Right cardiac atrium (tissue), 5 donors: Measurements from ENCODE around the gene CDK19. TPM values are rescaled to one million over a fixed set of nuclear protein-coding genes. Genes with fewer than 3 reads are reported as not detected.
"Not testable (repeated sequence)": the region's sequence is repeated elsewhere in the genome, so short reads cannot be mapped to it uniquely, and the experiment has no call there.

Experiments used
- ATAC-seq, 2 donors: fragments of 200-7000 bp; cut with Tn5 transposase; one replicate each; pipeline versions ENCODE4 v1.8.0 to v1.9.1; 2020; ENCODE audit warnings: moderate library complexity in 2 of 2, mild to moderate bottlenecking in 1 of 2
- DNase-seq, 3 donors: peaks; one replicate each; pipeline ENCODE4 v3.0.0-alpha.2; 2020
- H3K27ac ChIP-seq: one replicate; pipeline ENCODE4 v1.5.1; 2013; ENCODE audit warnings: mild to moderate bottlenecking, low read length, control low read depth, moderate library complexity
- H3K27me3 ChIP-seq: one replicate; pipeline ENCODE4 v1.6.1; 2013; ENCODE audit not compliant: control insufficient read depth, insufficient read depth
- H3K4me1 ChIP-seq: one replicate; pipeline ENCODE4 v1.6.1; 2013; ENCODE audit warnings: low read length; ENCODE audit not compliant: control insufficient read depth, insufficient read depth
- H3K4me3 ChIP-seq: one replicate; pipeline ENCODE4 v1.5.1; 2013; ENCODE audit warnings: low read length, control low read depth
- H3K9me3 ChIP-seq: one replicate; pipeline ENCODE4 v1.6.1; 2013; ENCODE audit warnings: low read length; ENCODE audit not compliant: control insufficient read depth
- WGBS: extraction: QIAGEN DNeasy Blood & Tissue Kit; methylation state at CpG from one replicate; pipeline ENCODE4 v1.1.7; 2013; 5-methylcytosine and 5-hydroxymethylcytosine counted together
- intact Hi-C, 4 donors: fragments of 100-400 bp; cut with DNase I; formaldehyde crosslinking; loops; one replicate each; pipeline versions ENCODE4 v1.11.0 to v1.14.0; 2022 to 2023
- polyA plus RNA-seq: library from polyadenylated mRNA; stranded (reverse); fragments of 200-250 nt; gene quantifications from one replicate; pipeline ENCODE4 v1.2.3, GENCODE V29; 2013
- total RNA-seq, 4 donors: library from RNA; stranded (reverse); fragmentation: NEBNext Ultra II Directional; extraction: Animal tissue kit (Norgen Biotek cat#: 25700); gene quantifications; one replicate each; pipeline ENCODE4 v1.2.1, GENCODE V29; 2021
- donor health status: healthy with polysubstance abuse.
- donor health status: DM: no; HTN: yes; CAD: no.
- donor health status: DM: no; HTN: no; CAD: no.
- donor health status: DM: no; HTN: yes; CAD: no; lungs with severe emphysema.
- donor health status: DM: yes; HTN: yes; CAD: no.

Gene CDK19
- total and polyA plus RNA-seq, 5 donors: 4.8 to 10.8 (median 9.8) TPM

DNA sequence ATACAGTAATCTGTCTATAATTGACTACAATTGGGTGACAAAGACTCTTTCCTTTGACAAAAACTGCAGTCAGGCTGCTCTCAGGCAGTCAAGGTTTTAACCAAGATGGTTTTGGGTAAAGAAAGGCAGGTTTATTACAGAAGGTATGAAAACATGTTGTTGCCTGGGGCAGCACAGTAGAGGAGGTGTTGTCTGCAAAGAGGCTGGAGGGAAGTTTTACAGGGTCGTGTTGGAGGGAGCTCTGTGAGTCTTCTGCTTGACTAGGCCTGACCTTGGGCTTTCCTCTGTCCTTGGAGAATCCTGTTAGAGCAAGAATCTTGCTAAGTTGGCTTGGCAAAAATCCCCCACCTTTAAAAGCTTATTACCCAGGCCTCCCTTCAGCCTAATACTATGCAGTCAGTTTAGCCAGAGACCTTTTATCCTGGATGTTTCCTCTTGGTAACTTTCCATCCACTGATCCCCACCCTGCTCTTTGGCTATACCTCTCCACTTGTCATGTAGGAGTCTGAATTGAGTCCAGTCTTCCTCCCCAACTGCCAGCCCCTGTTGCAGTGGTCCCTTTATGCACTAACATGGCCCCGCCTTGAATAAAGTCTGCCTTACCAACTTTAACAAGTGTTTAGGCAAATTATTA lies 195.9 kb downstream of the CDK19 start:
- DNase-seq (no peak), ATAC-seq (peak in 1 of 2 donors; percentile 55)
- no peaks in the 10 kb centered on the region for H3K27me3 ChIP-seq
- intact Hi-C loops: no loop called here
- H3K4me1 ChIP-seq: peaks cover 5% of the 10 kb centered on the region
- 72% methylated on average over 2 of the region's 2 CpGs for WGBS
- H3K4me3 ChIP-seq: no peak overlapping the region
- no peaks in the 10 kb centered on the region for H3K9me3 ChIP-seq
- H3K27ac ChIP-seq: peak overlapping the region; percentile 7

DNA sequence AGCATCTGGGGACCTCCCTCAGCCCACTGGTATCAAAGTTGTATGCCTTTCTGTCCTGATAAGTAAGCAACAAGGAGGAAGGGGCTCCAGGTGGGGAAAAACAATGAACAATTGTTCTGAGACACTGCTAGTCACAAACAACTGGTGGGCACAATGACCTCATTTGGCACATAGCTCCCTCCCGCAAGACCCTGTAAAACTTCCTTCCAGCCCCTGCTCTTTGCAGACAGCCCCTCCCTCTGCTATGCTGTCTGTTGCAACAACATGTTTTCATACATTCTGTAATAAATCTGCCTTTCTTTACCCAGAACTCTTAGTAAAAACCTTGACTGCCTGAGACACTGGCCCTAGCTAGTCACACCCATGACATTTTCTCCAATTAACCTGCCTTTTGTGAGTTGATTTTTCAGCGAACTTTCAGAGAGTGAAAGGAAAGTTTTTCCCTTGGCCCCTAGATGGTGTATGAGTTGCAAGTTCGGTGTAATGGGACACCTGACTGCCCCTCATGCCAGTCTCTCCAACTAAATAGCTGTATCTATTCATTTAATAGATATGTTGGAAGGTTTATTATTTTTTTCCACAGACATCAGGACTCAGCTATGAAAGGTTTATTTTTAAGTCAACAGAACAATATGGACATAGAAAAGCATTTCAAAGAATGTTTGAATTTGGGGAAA lies 196.5 kb downstream of the CDK19 start:
- intact Hi-C loops: no loop called here
- no peaks in the 10 kb centered on the region for H3K27me3 ChIP-seq
- DNase-seq (no peak), ATAC-seq (no peak)
- no peaks in the 10 kb centered on the region for H3K9me3 ChIP-seq
- H3K4me1 ChIP-seq: peaks cover 5% of the 10 kb centered on the region
- H3K27ac ChIP-seq: no peak overlapping the region
- WGBS: 47% methylated on average over 3 of the region's 3 CpGs
- H3K4me3 ChIP-seq: no peak overlapping the region

DNA sequence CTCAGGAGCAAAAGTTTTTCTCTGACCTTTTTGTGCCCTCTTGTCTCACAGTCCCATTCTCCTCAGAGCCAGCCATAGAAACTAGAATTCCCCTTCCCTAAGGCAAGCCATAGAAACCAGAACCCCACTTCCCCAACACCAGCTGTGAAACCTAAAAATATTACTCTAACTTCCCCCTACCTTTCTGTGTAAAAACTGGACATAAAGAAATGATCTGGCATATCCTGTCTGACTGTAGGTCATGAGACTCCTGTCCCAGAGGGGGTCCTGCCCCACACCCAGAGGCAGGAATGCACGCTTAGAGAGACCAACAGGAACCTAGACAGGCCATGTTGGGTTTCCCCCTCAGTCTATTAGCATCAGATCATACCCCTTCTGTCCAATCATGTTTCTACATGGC lies 198.2 kb downstream of the CDK19 start:
- H3K27me3 ChIP-seq: no peaks in the 10 kb centered on the region
- no peak overlapping the region for H3K4me3 ChIP-seq
- H3K4me1 ChIP-seq: peaks cover 5% of the 10 kb centered on the region
- ATAC-seq (no peak), DNase-seq (no peak)
- intact Hi-C loops: no loop called here
- H3K27ac ChIP-seq: no peak overlapping the region
- no peaks in the 10 kb centered on the region for H3K9me3 ChIP-seq
- WGBS: 87% methylated on average over 1 of the region's 1 CpG

DNA sequence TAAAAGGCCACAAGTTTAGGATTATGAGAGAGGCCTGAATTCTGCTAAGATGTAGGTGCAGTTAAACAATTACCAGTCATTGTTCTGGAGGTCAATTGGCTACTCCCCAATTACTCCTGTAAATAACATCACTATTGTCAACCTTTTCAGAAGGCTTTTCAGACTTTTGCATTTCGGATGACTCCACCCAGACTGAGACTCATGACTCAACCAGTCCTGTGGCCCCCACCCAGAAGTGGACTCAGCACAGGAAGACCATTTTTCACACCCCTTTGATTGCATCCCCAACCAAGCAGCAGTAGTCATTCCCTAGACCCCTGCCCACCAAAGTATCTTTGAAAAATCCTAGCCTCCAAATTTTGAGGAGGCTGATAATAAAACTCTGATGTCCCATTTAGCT lies 199.5 kb downstream of the CDK19 start:
- Histone ChIP-seq H3K4me1 (peaks cover 5% of the 10 kb centered on the region), H3K27ac (no peak overlapping the region), H3K9me3 (no peaks in the 10 kb centered on the region), H3K27me3 (no peaks in the 10 kb centered on the region), H3K4me3 (no peak overlapping the region)
- WGBS: 73% methylated on average over 1 of the region's 1 CpG
- ATAC-seq: peak in 1 of 2 donors; percentile 28
- intact Hi-C loops: no loop called here
- no peak for DNase-seq

DNA sequence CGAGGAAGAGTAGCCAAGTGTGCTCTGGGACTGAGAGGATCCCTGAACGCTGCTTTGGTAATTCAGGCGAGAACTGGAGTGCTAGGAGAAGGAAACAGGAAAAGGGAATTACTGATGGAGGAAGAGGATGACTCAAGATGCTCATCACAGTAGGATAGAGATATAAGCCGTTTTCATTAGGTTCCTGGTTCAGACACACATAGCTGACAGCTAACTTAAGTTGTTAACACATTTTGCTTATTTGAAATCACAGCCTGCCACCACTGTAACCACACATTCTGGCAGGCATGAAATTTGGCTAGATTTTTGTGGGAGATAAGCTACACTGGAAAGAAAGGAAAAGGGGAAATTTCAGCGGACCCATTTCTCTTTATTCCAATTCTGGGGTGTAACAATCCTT lies 200.7 kb downstream of the CDK19 start:
- intact Hi-C loops: no loop called here
- no peak overlapping the region for H3K27ac ChIP-seq
- H3K9me3 ChIP-seq: no peaks in the 10 kb centered on the region
- no peak overlapping the region for H3K4me3 ChIP-seq
- ATAC-seq: no peak
- DNase-seq: no peak
- 67% methylated on average over 5 of the region's 5 CpGs for WGBS
- peaks cover 4% of the 10 kb centered on the region for H3K4me1 ChIP-seq
- no peaks in the 10 kb centered on the region for H3K27me3 ChIP-seq

DNA sequence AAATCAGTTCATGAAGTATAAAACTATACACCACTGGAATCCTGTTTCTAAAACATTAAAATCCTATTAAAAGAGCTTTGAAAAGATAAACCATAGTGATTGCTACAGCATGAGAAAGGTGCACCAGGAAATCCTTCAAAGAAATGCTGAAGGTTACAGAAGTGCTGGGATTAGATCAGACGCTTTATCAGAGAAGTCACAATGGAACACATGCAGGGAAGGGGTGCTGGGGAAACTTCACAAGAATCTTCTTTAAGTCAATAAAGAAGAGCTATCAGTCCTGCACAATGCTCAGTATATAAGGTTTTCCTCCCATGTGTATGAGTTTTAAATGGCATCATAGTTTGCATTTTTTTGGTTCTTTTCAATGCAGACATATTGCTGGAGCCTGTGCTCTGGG lies 201.2 kb downstream of the CDK19 start:
- Histone ChIP-seq H3K4me3 (no peak overlapping the region), H3K4me1 (no peaks in the 10 kb centered on the region), H3K9me3 (no peaks in the 10 kb centered on the region), H3K27ac (no peak overlapping the region), H3K27me3 (no peaks in the 10 kb centered on the region)
- WGBS: 84% methylated on average over 1 of the region's 1 CpG
- intact Hi-C loops: no loop called here
- ATAC-seq: no peak
- no peak for DNase-seq

DNA sequence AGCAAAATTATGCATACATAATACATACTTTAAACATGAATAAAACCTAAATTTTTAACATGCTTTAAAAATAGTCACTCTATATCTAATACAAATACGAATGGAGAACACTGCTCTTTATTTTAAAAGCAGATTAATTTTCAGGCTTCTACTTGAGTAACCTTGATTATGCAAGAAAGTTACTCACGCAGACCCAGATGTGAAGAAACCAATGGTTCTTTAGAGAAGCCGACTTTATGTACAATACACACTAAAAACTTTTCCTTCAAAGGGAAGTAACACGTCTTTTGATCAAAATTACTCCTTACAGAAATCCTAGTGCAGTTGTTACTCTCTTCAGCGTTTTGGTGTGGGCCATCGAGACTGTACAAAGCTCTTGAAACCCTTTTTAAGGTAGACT lies 201.9 kb downstream of the CDK19 start:
- Histone ChIP-seq H3K27ac (no peak overlapping the region), H3K4me3 (no peak overlapping the region), H3K27me3 (no peaks in the 10 kb centered on the region), H3K4me1 (no peaks in the 10 kb centered on the region), H3K9me3 (no peaks in the 10 kb centered on the region)
- no peak for DNase-seq
- intact Hi-C loops: no loop called here
- 84% methylated on average over 6 of the region's 6 CpGs for WGBS
- ATAC-seq: no peak

DNA sequence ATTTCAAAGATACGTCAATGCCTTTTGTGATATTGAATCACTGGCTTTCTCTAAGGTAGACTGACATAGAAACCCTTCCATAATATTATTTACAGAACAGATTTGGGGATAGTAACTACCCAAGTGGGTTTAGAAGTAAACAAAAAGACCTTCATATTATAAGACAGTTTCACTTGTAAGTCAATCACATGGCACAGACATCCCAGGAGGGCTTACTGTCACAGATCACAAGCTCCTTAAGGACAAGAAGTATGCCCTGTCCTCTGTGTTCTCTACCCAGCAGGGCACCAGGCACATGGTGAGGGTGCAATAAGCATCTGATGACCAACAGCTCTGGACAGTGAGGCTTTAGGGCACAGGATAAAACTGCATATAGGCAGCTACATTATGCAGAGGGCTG lies 203.0 kb downstream of the CDK19 start:
- intact Hi-C loops: no loop called here
- H3K27ac ChIP-seq: no peak overlapping the region
- ATAC-seq: no peak
- no peaks in the 10 kb centered on the region for H3K4me1 ChIP-seq
- DNase-seq: no peak
- no peak overlapping the region for H3K4me3 ChIP-seq
- H3K9me3 ChIP-seq: no peaks in the 10 kb centered on the region
- no peaks in the 10 kb centered on the region for H3K27me3 ChIP-seq
- WGBS: 96% methylated on average over 1 of the region's 1 CpG

DNA sequence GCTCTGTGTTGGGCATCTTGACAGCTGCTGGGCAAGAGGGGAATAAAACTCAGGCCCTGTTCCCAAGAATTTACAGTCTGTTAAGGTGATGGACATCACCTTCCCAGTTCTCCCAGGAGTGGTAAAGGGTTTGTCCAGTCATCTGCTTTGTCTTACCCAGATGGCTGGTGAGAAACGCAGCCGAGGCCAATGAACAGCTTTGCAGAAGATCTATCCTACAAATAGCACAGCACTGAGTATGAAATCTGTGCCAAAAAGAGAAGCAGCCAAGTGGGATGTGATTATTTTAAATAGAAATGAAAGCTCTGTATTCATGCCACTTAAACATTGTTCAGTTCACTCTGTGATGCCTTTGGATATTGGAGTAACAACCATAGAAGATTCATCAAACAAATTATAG lies 206.2 kb downstream of the CDK19 start:
- Histone ChIP-seq H3K27ac (no peak overlapping the region), H3K4me3 (no peak overlapping the region), H3K9me3 (no peaks in the 10 kb centered on the region), H3K27me3 (no peaks in the 10 kb centered on the region), H3K4me1 (no peaks in the 10 kb centered on the region)
- DNase-seq: no peak
- peak in 1 of 2 donors; percentile 62 for ATAC-seq
- WGBS: 28% methylated on average over 2 of the region's 2 CpGs
- intact Hi-C loops: no loop called here

DNA sequence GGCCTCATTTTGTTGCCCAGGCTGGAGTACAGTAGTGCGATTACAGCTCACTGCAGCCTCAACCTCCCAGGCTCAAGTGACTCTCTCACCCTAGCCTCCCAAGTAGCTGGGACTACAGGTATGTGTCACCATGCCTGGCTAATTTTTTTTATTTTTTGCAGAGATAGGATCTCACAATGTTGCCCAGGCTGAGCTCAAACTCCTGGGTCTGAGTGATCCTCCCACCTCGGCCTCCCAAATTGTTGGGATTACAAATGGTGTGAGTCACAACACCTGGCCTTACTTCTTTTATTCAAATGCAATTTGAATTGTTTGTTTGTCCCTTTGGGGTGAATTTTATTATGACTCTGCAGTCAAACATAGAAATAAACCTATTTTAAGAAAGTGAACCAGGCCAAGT lies 207.1 kb downstream of the CDK19 start:
- Histone ChIP-seq H3K4me3 (no peak overlapping the region), H3K9me3 (no peaks in the 10 kb centered on the region), H3K4me1 (no peaks in the 10 kb centered on the region), H3K27me3 (no peaks in the 10 kb centered on the region), H3K27ac (no peak overlapping the region)
- WGBS: 96% methylated on average over 2 of the region's 2 CpGs
- DNase-seq (no peak), ATAC-seq (no peak)
- intact Hi-C loops: no loop called here

DNA sequence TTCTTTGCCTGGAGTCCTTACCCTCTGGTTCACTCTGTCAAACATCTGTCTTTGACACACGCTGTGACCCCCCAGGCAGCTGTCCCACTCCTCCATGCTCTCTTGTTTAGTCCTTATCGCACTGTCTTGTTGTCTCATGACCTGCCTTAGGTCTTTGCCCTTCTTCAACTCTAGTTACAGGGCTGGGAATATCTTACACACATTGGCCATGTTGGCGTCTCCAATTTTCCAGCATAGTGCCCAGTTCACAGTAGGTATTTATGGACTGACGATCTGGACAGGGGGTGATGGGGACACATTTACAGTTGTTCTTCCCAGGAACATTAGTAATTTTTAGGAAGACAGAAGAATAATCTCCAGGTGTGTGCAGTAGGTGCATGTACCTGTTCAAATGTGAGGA lies 209.1 kb downstream of the CDK19 start:
- Histone ChIP-seq H3K4me1 (no peaks in the 10 kb centered on the region), H3K4me3 (no peak overlapping the region), H3K27me3 (no peaks in the 10 kb centered on the region), H3K9me3 (no peaks in the 10 kb centered on the region), H3K27ac (no peak overlapping the region)
- WGBS: 86% methylated on average over 4 of the region's 4 CpGs
- DNase-seq: no peak
- no peak for ATAC-seq
- intact Hi-C loops: no loop called here

DNA sequence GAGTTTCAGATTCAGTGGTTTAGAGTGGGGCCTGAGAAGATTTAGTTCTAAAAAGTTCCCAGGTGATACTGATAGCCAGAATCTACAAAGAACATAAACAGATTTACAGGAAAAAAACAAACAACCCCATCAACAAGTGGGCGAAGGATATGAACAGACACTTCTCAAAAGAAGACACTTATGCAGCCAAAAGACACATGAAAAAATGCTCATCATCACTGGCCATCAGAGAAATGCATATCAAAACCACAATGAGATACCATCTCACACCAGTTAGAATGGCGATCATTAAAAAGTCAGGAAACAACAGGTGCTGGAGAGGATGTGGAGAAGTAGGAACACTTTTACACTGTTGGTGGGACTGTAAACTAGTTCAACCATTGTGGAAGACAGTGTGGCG lies 214.6 kb downstream of the CDK19 start:
- 100% methylated on average over 1 of the region's 3 CpGs for WGBS
- DNase-seq, H3K27ac ChIP-seq, H3K4me3 ChIP-seq, ATAC-seq, H3K9me3 ChIP-seq, H3K4me1 ChIP-seq, H3K27me3 ChIP-seq, intact Hi-C loops: not testable (repeated sequence)
